Liver (tissue), 9 donors: ENCODE results near the gene SPARC. TPM values are rescaled to one million over a fixed set of nuclear protein-coding genes. Genes with fewer than 3 reads are reported as not detected.

Experiments
- DNase-seq: peaks from one replicate; pipeline ENCODE4 v3.0.0-alpha.2; 2017; ENCODE audit warnings: low spot score
- H3K27ac ChIP-seq, 2 donors: one replicate each; pipeline ENCODE4 v1.7.0; 2013; ENCODE audit warnings: inconsistent platforms in 2 of 2, low read length in 2 of 2, control low read depth in 1 of 2, low read depth in 1 of 2, mild to moderate bottlenecking in 1 of 2
- H3K27me3 ChIP-seq, 4 donors: one replicate each; pipeline versions ENCODE4 v1.6.1 to v1.7.0; 2013; ENCODE audit warnings: low read length in 3 of 4, inconsistent platforms in 1 of 4, mild to moderate bottlenecking in 1 of 4, moderate library complexity in 1 of 4; ENCODE audit not compliant: control insufficient read depth in 4 of 4, insufficient read depth in 4 of 4
- H3K36me3 ChIP-seq, 4 donors: one replicate each; pipeline versions ENCODE4 v1.6.1 to v1.7.0; 2013; ENCODE audit warnings: low read length in 3 of 4, mild to moderate bottlenecking in 3 of 4, low read depth in 1 of 4, moderate library complexity in 1 of 4; ENCODE audit not compliant: control insufficient read depth in 4 of 4, insufficient read depth in 3 of 4
- H3K4me1 ChIP-seq, 4 donors: one replicate each; pipeline versions ENCODE4 v1.6.1 to v1.7.0; 2013; ENCODE audit warnings: low read length in 3 of 4, mild to moderate bottlenecking in 3 of 4, moderate library complexity in 1 of 4; ENCODE audit not compliant: control insufficient read depth in 4 of 4, insufficient read depth in 4 of 4
- H3K4me3 ChIP-seq, 3 donors: one replicate each; pipeline versions ENCODE4 v1.6.1 to v1.7.0; 2013; ENCODE audit warnings: low read length in 3 of 3, control low read depth in 1 of 3, low read depth in 1 of 3, mild to moderate bottlenecking in 1 of 3
- H3K9ac ChIP-seq, 2 donors: one replicate each; pipeline ENCODE4 v1.7.0; 2013; ENCODE audit warnings: low read length in 2 of 2, mild to moderate bottlenecking in 2 of 2, moderate library complexity in 2 of 2, control low read depth in 1 of 2, low read depth in 1 of 2
- H3K9me3 ChIP-seq, 4 donors: one replicate each; pipeline versions ENCODE4 v1.6.1 to v1.7.0; 2013; ENCODE audit warnings: low read length in 3 of 4; ENCODE audit not compliant: control insufficient read depth in 4 of 4
- ATF3 ChIP-seq: IDR thresholded peaks from 2 replicates; pipeline ENCODE4 v1.6.1; 2016; ENCODE audit warnings: antibody characterized with exemption
- CTCF ChIP-seq: fragments of 150-350 bp; IDR thresholded peaks from 2 replicates; pipeline ENCODE4 v1.5.1; 2017; ENCODE audit warnings: improper control_type of control experiment, low read depth, low read length; ENCODE audit not compliant: missing input control
- FOXA1 ChIP-seq: IDR thresholded peaks from 2 replicates; pipeline ENCODE4 v1.6.1; 2016; ENCODE audit warnings: antibody characterized with exemption
- HNF4A ChIP-seq, 2 donors: conservative IDR thresholded peaks; 2 replicates each; pipeline ENCODE4 v1.6.1; 2016; ENCODE audit warnings: antibody characterized with exemption in 2 of 2, mild to moderate bottlenecking in 2 of 2
- HNF4G ChIP-seq: IDR thresholded peaks from 2 replicates; pipeline ENCODE4 v1.6.1; 2016; ENCODE audit warnings: antibody characterized with exemption
- MAX ChIP-seq: IDR thresholded peaks from 2 replicates; pipeline ENCODE4 v1.6.1; 2016; ENCODE audit warnings: antibody characterized with exemption
- NR2F2 ChIP-seq: IDR thresholded peaks from 2 replicates; pipeline ENCODE4 v1.6.1; 2016; ENCODE audit warnings: antibody characterized with exemption
- REST ChIP-seq: IDR thresholded peaks from 2 replicates; pipeline ENCODE4 v1.6.1; 2016; ENCODE audit warnings: antibody characterized with exemption, mild to moderate bottlenecking
- SP1 ChIP-seq: IDR thresholded peaks from 2 replicates; pipeline ENCODE4 v1.6.1; 2018; ENCODE audit warnings: antibody characterized with exemption, mild to moderate bottlenecking
- TAF1 ChIP-seq: conservative IDR thresholded peaks from 2 replicates; pipeline ENCODE4 v1.6.1; 2016; ENCODE audit warnings: antibody characterized with exemption, mild to moderate bottlenecking
- YY1 ChIP-seq: IDR thresholded peaks from 2 replicates; pipeline ENCODE4 v1.6.1; 2016; ENCODE audit warnings: antibody characterized with exemption, mild to moderate bottlenecking
- ZBTB33 ChIP-seq: IDR thresholded peaks from 2 replicates; pipeline ENCODE4 v1.6.1; 2016; ENCODE audit warnings: antibody characterized with exemption
- WGBS: extraction: QIAGEN DNeasy Blood & Tissue Kit; methylation state at CpG from one replicate; pipeline ENCODE4 v1.1.7; 2013; 5-methylcytosine and 5-hydroxymethylcytosine counted together
- polyA plus RNA-seq, 2 donors: library from polyadenylated mRNA; stranded (reverse) in 1 of 2; unstranded in 1 of 2; fragments of 200-250 nt in 1 of 2; fragments of >200 nt in 1 of 2; fragmentation: Nextera tagmentation in 1 of 2; extraction: Ambion mirVana in 1 of 2; gene quantifications; one replicate each; pipeline versions ENCODE4 v1.2.1 to v1.2.3, GENCODE V29; 2013 to 2015
- total RNA-seq, 2 donors: library from RNA; depleted of rRNA; stranded (reverse); fragments of >200 nt; gene quantifications; one replicate each; pipeline ENCODE4 v1.2.3, GENCODE V29; 2014
- donor health status: healthy.
- donor health status: healthy.
- donor health status: healthy.
- donor health status: healthy.
- donor health status: healthy.

Gene SPARC
- total and polyA plus RNA-seq, 4 donors, result 96.6 to 269 (median 110) TPM

- WGBS, result 81% methylated on average over 8 of the region's 8 CpGs
Measured at GRCh38 chr5:151632941-151633340, 53.8 kb downstream of the SPARC start.

More at GRCh38 chr5:151632941-151633340, 53.8 kb downstream of the SPARC start:
- H3K27me3 ChIP-seq, result no peaks in the 10 kb centered on the region
- H3K27ac ChIP-seq, result no peak overlapping the region
- H3K9me3 ChIP-seq, result no peaks in the 10 kb centered on the region
- H3K4me1 ChIP-seq, result no peaks in the 10 kb centered on the region
- TF ChIP-seq ZBTB33, result no peak
- no peak for TF ChIP-seq YY1
- no peak for TF ChIP-seq SP1
- TF ChIP-seq HNF4A (conservative IDR thresholded peaks at IDR 0.05), result no peak
- no peak for TF ChIP-seq REST
- TF ChIP-seq HNF4G, result no peak
- TF ChIP-seq FOXA1, result no peak
- no peak for TF ChIP-seq MAX
- TF ChIP-seq ATF3, result no peak
- no peak for TF ChIP-seq TAF1
- TF ChIP-seq NR2F2, result no peak
- TF ChIP-seq CTCF, result no peak
- no peak overlapping the region for H3K9ac ChIP-seq
- DNase-seq, result no peak
- no peak overlapping the region for H3K4me3 ChIP-seq
- no peaks in the 10 kb centered on the region for H3K36me3 ChIP-seq
